Frontal cortex (tissue), 4 donors: ENCODE measurements around the gene SOS1. TPM values are rescaled to one million over a fixed set of nuclear protein-coding genes. Genes with fewer than 3 reads are reported as not detected.
"Not testable (repeated sequence)": the region's sequence is repeated elsewhere in the genome, so short reads cannot be mapped to it uniquely, and the experiment has no call there.

Experiments
- DNase-seq, 2 donors: peaks; one replicate each; pipeline ENCODE4 v3.0.0; 2012; ENCODE audit warnings: low spot score in 2 of 2
- FAIRE-seq: peaks from 2 replicates; lab custom pipeline; 2012; peaks lifted over from hg19 to GRCh38; lab: Jason Lieb, UNC
- total RNA-seq: library from RNA; depleted of rRNA; stranded (reverse); fragments of >200 nt; gene quantifications from one replicate; pipeline ENCODE4 v1.2.3, GENCODE V29; 2014
- donor health status: control.
- donor health status: control.
- donor health status: control.

SOS1 gene
- total RNA-seq, result 26.5 TPM

DNA sequence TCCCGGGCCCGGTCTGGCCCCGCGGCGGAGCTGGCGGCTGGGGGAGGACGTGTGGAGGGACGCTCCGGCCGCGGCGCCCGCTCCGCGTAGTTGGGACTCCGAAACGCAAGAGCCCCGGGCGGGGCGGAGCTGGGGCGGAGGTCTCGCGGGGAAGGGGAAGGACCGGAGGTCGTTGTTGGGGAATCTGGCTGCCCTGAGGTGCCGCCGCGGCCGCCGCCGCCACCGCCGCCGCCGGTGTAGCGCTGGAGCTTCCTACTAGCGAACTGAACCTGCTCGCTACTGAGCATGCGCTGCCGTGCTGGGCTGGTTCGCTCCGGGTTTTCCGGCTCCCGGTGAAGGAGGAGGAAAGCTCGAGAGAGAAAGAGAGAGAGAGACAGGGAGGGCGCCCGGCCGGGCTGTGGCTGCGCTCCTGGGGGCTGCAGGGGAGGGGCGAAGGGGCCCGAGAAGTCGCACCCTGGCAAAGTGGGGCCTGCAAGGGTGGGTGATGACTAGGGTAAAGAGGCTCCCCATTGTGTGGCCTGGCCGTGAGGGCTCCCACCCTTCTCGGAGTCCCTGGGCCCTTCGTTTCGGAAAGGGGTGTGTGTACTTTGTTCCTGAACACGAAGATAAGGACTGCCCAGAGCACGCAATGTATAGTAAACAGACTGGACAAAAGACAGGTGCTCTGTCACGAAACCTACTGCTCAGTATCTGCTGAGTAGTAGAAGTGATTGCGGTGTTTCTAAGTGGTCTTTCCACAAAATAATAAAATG is at the start of gene SOS1:
TSS of gene SOS1 (minus strand) at position 281 of the 752 bp plus-strand sequence. CDS start 629 bp downstream, outside the sequence.
- DNase-seq, result peak; percentile 86 to 93
- no peak for FAIRE-seq

DNA sequence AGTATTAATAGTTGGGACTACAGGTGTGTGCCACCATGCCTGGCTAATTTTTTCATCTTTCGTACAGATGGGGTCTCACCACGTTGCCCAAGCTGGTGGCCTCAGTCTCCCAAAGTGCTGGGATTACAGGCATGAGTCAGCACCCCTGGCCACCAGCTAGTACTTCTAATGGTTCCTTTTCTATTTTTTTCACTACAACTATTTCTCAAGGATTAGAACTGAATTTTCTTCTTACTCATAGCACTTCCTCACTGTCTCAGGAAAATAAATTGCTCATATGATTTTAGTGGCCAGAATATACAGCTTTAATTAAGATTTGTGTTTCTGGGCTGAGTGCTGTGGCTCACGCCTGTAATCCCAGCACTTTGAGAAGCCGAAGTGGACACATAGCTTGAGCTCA is 43.2 kb upstream of the SOS1 start:
- DNase-seq (no peak), FAIRE-seq (no peak)

GRCh38 chr2:39160982-39161381 is 40.1 kb upstream of the SOS1 start:
- DNase-seq, result no peak
- FAIRE-seq, result no peak

DNA sequence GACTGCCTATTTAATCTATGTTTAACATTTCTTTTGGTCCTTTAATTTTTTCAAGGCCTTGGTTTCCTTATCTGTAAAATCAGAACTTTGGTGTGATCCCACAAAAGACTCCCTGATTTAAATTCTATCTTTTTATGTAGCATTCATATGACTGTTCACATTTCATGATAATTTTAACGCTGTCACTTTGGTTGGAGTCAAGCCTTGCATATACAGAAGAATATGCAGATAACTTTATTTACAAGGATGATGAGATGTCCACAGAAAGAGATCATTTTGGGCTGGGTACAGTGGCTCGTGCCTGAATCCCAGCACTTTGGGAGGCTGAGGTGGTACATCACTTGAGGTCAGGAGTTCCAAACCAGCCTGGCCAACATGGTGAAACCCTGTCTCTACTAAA is 38.4 kb upstream of the SOS1 start:
- DNase-seq (no peak), FAIRE-seq (no peak)

DNA sequence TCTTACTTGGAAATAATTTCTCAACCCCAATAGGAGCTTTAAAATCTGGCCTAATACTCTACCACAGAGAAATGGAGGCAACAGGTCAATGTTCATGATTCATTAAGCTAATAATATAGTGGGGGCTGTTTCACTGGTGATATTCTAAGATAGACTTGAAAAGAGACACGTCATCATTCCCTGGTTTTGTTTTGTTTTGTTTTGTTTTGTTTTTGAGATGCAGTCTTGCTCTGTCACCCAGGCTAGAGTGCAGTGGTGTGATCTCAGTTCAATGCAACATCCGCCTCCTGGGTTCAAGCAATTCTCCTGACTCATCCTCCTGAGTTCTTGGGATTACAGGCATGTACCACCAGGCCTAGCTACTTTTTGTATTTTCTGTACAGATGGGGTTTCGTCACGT is 37.5 kb upstream of the SOS1 start:
- FAIRE-seq, result no peak
- DNase-seq, result no peak

DNA sequence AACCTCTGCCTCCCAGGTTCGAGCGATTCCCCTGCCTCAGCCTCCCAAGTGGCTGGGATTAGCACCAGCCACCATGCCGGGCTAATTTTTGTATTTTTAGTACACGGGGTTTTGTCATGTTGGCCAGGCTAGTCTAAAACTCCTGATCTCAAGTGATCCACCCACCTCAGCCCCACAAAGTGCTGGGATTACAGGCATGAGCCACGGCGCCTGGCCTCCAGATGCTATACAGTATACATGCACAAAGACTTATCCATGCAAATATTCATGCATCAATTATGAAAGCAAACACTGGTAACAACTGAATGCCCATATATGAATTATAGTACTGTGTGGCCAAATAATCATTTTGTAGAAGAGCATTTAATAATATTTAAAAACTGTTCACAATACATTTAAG is 36.0 kb upstream of the SOS1 start:
- FAIRE-seq, result no peak

DNA sequence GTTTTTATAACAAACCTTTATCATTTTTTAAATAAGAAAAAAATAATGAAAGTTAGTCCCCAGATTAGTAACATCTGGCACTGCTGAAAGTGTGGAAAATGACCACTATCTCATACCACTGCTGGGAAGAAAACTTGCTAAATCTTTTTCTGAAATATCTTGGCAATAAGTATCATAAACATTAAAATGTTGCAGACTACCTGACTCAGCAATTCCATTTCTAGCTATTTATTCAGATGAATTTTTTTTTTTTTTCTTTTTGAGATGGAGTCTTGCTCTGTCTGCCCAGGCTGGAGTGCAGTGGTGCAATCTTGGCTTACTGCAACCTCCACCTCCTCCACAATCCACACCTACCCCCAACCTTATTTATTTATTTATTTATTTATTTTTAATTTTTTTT is 35.3 kb upstream of the SOS1 start:
- no peak for DNase-seq
- FAIRE-seq, result no peak

More for the DNA sequence above, 36.0 kb upstream of the SOS1 start:
- DNase-seq, result no peak

DNA sequence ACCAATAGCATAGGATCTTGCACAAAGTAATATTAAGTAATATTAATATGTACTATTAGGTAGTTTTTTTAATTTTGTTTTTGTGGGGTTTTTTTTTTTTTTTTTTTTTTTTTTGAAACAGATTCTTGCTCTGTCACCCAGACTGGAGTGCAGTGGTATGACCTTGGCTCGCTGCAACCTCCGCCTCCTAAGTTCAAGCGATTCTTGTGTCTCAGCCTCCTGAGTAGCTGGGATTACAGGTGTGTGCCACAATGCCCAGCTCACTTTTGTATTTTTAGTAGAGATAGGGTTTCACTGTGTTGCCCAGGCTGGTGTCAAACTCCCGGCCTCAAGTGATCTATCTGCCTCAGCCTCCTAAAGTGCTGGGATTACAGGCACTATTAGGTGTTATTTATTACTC is 34.7 kb upstream of the SOS1 start:
- DNase-seq, FAIRE-seq: not testable (repeated sequence)

GRCh38 chr2:39154944-39155343 is 34.1 kb upstream of the SOS1 start:
- DNase-seq, result no peak
- FAIRE-seq, result no peak

- DNase-seq (no peak), FAIRE-seq (no peak)
Measured at GRCh38 chr2:39153312-39153711, 32.5 kb upstream of the SOS1 start.

DNA sequence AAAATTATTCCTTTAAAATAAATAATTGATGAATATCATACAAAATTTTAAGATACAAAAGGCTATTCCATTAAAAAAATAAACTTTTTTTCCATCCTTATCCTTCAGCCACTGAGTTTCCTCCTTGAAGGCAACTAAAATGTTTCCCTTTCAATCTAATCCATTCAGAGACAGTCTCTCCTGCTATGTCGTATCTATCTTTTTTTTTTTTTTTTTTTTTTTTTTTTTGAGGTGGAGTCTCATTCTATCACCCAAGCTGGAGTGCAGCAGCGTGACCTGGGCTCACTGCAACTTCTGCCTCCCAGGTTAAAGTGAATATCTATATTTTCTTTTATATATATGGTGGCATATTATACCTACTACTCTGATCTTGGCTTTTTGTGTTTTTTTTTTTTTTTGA is 31.7 kb upstream of the SOS1 start:
- DNase-seq, result no peak
- FAIRE-seq, result no peak

GRCh38 chr2:39150890-39151497 is 30.1 kb upstream of the SOS1 start:
- DNase-seq (no peak), FAIRE-seq (no peak)

- FAIRE-seq (no peak), DNase-seq (no peak)
Measured at GRCh38 chr2:39150102-39150562, 29.3 kb upstream of the SOS1 start.

DNA sequence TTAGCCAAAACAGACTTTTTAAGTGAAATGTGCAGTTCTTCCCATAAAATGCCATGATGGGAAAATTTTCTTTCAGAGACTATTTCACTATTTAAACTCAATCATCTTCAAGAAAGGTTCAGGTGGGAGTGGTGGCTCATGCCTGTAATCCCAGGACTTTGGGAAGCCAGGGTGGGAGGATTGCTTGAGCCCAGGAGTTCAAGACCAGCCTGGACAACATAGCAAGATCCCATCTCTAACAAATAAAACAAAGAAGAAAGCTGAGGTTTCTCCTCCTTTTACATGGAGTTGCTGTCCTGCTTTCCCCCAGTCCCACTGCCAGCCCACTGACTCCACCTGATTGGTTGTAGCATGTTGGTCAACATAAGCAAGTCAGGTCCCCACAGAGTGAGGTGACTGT is 25.8 kb upstream of the SOS1 start:
- no peak for FAIRE-seq
- no peak for DNase-seq

GRCh38 chr2:39145906-39146421 is 25.1 kb upstream of the SOS1 start:
- DNase-seq (no peak), FAIRE-seq (no peak)

DNA sequence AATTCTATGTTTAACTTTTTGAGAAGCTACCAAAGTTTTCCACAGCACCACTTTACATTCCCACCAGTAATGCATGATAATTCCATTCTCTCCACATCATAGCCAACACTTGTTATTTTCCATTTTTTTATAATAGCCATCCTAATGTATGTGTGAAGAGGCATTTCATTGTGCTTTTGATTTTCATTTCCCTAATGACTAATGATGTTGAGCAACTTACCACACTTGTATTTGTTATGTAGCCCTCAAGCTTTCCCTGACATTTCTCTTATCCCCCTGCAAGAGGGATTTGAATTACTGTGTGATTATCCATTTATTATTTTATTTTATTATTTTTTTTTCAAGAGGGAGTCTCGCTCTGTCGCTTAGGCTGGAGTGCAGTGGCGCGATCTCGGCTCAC is 23.6 kb upstream of the SOS1 start:
- no peak for FAIRE-seq
- no peak for DNase-seq

DNA sequence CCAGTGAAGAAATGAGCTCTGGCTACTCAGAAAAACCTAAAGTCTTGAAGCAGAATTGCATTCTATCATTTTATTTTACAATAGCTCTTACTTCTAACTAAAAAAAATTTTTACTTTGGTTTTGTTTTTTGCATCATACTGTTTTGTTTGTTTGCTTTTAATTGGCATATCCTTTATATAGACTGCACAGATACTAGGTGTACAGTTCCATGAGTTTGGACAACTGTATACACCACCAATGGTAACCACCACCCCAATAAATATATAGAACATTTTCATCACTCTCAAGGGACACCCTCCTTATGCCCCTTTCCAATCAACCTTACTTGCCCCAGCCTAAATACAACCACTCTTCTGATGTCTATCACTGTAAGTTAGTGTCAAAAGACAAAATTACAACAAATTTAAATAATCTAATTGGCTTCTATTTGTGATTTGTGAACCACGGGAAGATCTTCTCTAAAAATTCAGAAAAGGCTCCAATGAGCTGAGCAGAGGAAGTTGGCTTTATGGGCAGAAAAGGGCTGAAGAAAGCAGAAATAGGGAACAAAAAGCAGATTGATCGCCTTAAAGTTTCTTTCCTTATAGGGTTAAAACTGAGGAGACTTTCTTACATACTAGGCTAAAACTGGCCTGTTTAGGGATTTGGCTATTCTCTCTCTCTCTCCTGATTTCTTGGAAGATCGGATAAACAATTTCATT is 22.2 kb upstream of the SOS1 start:
- FAIRE-seq (no peak), DNase-seq (no peak)

- DNase-seq (no peak), FAIRE-seq (no peak)
Measured at GRCh38 chr2:39141334-39142271, 20.8 kb upstream of the SOS1 start.

- FAIRE-seq, DNase-seq: not testable (repeated sequence)
Measured at GRCh38 chr2:39140948-39141333, 20.1 kb upstream of the SOS1 start.
